Bronchial epithelial cell (primary cell): ENCODE results near the gene MRTFA. TPM values are rescaled to one million over a fixed set of nuclear protein-coding genes. Genes with fewer than 3 reads are reported as not detected.
"Not testable (repeated sequence)": the region's sequence is repeated elsewhere in the genome, so short reads cannot be mapped to it uniquely, and the experiment has no call there.

Source experiments
- DNase-seq: peaks from one replicate; pipeline ENCODE4 v3.0.0-alpha.2; 2010; ENCODE audit warnings: low read depth
- FAIRE-seq: peaks from 2 replicates; lab custom pipeline; 2011; peaks lifted over from hg19 to GRCh38; lab: Jason Lieb, UNC
- H3K27me3 ChIP-seq: 2 replicates; pipeline ENCODE4 v1.5.1; 2011; ENCODE audit warnings: low read length; ENCODE audit not compliant: control insufficient read depth, insufficient read depth
- H3K36me3 ChIP-seq: 2 replicates; pipeline ENCODE4 v1.5.1; 2011; ENCODE audit warnings: low read length; ENCODE audit not compliant: control insufficient read depth, insufficient read depth
- H3K4me3 ChIP-seq: 2 replicates; pipeline ENCODE4 v1.5.1; 2011; ENCODE audit warnings: mild to moderate bottlenecking, low read depth, low read length, control low read depth
- total RNA-seq: library from RNA; depleted of rRNA; stranded (reverse); fragments of >200 nt; gene quantifications from 2 replicates; pipeline ENCODE4 v1.2.1, GENCODE V29; 2014
- TF ChIP-seq, protein P1 (sequence below): IDR thresholded peaks from 2 replicates; pipeline ENCODE4 v1.5.1; 2011; ENCODE audit warnings: mild to moderate bottlenecking, moderate library complexity, low read length, control low read depth, inconsistent platforms; ENCODE audit not compliant: insufficient read depth, severe bottlenecking

The MRTFA gene
- total RNA-seq, 1 donor from 2014 or later: 25.3 TPM

GRCh38 chr22:40516416-40516815, 120.1 kb downstream of the MRTFA start:
- Histone ChIP-seq H3K4me3 (no peak overlapping the region), H3K27me3 (no peaks in the 10 kb centered on the region), H3K36me3 (no peaks in the 10 kb centered on the region)
- TF ChIP-seq, protein P1, sequence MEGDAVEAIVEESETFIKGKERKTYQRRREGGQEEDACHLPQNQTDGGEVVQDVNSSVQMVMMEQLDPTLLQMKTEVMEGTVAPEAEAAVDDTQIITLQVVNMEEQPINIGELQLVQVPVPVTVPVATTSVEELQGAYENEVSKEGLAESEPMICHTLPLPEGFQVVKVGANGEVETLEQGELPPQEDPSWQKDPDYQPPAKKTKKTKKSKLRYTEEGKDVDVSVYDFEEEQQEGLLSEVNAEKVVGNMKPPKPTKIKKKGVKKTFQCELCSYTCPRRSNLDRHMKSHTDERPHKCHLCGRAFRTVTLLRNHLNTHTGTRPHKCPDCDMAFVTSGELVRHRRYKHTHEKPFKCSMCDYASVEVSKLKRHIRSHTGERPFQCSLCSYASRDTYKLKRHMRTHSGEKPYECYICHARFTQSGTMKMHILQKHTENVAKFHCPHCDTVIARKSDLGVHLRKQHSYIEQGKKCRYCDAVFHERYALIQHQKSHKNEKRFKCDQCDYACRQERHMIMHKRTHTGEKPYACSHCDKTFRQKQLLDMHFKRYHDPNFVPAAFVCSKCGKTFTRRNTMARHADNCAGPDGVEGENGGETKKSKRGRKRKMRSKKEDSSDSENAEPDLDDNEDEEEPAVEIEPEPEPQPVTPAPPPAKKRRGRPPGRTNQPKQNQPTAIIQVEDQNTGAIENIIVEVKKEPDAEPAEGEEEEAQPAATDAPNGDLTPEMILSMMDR: no peak
- FAIRE-seq: no peak
- DNase-seq: no peak

DNA sequence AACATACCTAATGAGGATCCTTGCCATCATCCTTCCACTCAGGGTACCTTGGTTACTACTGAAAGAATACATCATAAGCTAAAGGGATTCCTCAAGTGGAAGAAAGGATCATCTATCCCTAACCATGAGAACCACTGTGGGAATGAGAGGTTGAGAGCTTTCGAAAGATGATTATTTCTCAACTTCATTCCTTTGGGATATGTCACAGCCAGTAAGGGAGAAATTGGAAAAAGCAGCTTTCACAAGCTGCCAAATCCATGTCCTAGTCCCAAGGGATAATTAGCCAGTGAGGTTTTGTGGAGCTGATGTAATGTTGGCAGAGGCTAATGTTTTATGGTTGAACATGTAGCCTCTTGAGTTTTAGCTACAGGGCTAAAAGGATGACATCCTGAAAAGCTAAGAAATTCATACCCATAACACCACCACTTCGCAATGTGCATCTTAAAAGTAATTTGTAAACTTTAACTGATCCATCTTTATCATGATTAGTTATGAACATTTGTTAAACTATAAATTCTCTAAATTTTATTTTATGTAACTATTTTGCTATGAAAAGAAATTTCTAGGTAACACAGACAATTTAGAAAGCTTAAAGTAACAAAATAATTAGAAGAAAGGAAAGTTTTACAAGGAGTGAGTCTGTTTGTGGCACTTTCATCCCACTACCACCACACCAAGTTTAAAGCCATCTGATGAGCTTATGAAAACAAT, 123.9 kb downstream of the MRTFA start:
- Histone ChIP-seq H3K4me3 (no peak overlapping the region), H3K36me3 (no peaks in the 10 kb centered on the region), H3K27me3 (no peaks in the 10 kb centered on the region)
- FAIRE-seq: peak; percentile 40
- TF ChIP-seq, protein P1: no peak
- peak; percentile 98 for DNase-seq

- no peaks in the 10 kb centered on the region for H3K36me3 ChIP-seq
- no peaks in the 10 kb centered on the region for H3K27me3 ChIP-seq
- TF ChIP-seq, protein P1: peak; percentile 2
- FAIRE-seq (no peak), DNase-seq (no peak)
- no peak overlapping the region for H3K4me3 ChIP-seq
Observed at GRCh38 chr22:40511604-40512003, 124.9 kb downstream of the MRTFA start.

DNA sequence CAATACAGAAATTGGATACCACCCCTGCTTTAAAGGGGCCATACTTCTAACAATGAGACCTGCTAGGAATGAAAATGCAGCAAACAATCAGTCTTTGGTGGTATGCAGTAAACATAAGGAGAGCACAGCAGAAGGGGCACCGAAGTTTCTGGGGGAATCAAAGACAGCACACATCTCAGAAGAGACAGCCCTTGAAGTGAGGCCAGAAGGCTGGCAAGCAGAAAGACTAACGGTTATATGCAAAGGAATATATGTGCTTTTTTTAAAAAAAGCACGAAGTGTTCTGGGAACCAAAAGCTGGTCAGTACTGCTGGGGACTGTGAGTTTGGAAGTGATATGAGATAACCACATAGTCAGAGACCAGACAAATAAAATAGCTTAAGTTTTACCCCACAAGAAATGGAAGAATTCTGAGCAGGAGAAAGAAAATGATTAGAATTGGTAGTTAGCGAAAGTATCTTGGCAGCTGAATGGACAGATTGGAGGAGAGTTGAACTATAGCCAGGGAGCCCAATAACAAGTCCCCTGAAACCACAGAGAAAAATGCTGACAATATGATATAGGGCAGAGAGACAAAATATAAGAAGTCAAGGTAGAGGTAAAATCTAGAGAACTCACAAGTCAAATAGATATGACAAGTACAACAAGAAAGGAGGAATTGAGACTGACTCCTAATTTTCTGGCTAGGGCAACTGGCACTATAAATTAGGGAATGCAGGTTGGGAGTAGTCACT, 125.7 kb downstream of the MRTFA start:
- DNase-seq: no peak
- no peak overlapping the region for H3K4me3 ChIP-seq
- no peak for FAIRE-seq
- TF ChIP-seq, protein P1: no peak
- no peaks in the 10 kb centered on the region for H3K36me3 ChIP-seq
- H3K27me3 ChIP-seq: no peaks in the 10 kb centered on the region

GRCh38 chr22:40509401-40510134, 127.0 kb downstream of the MRTFA start:
- Histone ChIP-seq H3K27me3 (no peaks in the 10 kb centered on the region), H3K36me3 (no peaks in the 10 kb centered on the region), H3K4me3 (no peak overlapping the region)
- FAIRE-seq (no peak), DNase-seq (peak; percentile 79)
- TF ChIP-seq, protein P1: no peak

GRCh38 chr22:40508046-40508445, 128.5 kb downstream of the MRTFA start:
- not testable (repeated sequence) for H3K27me3 ChIP-seq, DNase-seq, H3K4me3 ChIP-seq, FAIRE-seq, H3K36me3 ChIP-seq
